GM18868 (cell line): ENCODE data around the gene SLC50A1.

Experiments used
- ATAC-seq: cut with Tn5 transposase; IDR thresholded peaks from one replicate; pipeline ENCODE4 v1.9.1; 2021; ENCODE audit warnings: mild to moderate bottlenecking, moderate library complexity; ENCODE audit not compliant: unreplicated experiment

Gene SLC50A1, protein sequence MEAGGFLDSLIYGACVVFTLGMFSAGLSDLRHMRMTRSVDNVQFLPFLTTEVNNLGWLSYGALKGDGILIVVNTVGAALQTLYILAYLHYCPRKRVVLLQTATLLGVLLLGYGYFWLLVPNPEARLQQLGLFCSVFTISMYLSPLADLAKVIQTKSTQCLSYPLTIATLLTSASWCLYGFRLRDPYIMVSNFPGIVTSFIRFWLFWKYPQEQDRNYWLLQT

DNA sequence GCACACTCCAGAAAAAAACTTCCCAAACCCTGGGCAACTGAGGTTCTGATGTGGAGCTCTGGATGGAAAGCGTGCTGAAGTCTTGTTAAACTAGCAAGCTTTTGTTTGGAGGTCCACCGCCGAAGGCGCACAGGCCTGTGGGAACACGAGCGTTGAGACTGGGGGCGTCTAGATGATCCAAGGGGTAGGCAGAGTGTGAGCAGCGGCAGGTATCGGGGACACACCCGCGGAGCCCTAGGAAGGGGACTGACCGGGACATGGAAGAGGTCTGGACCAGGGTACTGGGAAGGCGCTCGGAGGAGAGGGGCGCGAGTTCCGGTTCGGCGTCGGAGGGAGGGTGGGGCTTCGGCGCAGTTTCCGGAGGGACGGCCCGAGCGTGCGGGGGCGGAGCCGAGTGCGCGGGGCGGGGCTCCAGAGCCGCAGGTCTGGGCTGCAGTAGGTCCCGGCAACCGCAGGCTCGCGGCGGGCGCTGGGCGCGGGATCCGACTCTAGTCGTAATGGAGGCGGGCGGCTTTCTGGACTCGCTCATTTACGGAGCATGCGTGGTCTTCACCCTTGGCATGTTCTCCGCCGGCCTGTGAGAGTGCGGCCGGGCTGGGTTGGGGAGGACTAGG lies at the start of gene SLC50A1:
Gene SLC50A1, plus strand, starts transcription at position 438 of the 614 bp plus-strand sequence. Its CDS starts 60 bp downstream, at position 498.
- peak; percentile 75 for ATAC-seq

DNA sequence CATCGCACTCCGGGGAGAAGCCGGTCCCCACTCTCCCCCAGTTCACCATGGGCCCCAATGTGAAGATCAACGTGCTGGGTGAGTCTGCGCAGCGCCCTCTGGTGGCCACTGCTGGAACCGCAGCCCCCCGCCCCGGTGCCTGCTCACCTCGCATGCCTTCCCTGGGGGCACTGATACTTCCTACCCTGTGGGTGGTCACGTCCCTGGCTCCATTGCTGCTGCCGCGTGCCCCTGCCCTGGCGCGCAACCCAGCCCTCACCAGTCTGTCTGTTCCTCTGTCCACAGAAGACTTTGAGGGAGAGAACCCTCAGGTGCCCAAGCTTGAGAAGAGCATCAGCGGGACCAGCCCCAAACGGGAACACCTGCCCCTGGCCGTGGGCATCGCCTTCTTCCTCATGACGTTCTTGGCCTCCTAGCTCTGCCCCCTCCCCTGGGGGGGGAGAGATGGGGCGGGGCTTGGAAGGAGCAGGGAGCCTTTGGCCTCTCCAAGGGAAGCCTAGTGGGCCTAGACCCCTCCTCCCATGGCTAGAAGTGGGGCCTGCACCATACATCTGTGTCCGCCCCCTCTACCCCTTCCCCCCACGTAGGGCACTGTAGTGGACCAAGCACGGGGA lies 49.4 kb upstream of the SLC50A1 start:
- no peak for ATAC-seq

DNA sequence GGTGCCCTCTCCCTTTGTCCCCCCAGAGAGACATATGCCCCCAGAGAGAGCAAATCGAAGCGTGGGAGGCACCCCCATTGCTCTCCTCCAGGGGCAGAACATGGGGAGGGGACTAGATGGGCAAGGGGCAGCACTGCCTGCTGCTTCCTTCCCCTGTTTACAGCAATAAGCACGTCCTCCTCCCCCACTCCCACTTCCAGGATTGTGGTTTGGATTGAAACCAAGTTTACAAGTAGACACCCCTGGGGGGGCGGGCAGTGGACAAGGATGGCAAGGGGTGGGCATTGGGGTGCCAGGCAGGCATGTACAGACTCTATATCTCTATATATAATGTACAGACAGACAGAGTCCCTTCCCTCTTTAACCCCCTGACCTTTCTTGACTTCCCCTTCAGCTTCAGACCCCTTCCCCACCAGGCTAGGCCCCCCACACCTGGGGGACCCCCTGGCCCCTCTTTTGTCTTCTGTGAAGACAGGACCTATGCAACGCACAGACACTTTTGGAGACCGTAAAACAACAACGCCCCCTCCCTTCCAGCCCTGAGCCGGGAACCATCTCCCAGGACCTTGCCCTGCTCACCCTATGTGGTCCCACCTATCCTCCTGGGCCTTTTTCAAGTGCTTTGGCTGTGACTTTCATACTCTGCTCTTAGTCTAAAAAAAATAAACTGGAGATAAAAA lies 48.7 kb upstream of the SLC50A1 start:
- no peak for ATAC-seq

DNA sequence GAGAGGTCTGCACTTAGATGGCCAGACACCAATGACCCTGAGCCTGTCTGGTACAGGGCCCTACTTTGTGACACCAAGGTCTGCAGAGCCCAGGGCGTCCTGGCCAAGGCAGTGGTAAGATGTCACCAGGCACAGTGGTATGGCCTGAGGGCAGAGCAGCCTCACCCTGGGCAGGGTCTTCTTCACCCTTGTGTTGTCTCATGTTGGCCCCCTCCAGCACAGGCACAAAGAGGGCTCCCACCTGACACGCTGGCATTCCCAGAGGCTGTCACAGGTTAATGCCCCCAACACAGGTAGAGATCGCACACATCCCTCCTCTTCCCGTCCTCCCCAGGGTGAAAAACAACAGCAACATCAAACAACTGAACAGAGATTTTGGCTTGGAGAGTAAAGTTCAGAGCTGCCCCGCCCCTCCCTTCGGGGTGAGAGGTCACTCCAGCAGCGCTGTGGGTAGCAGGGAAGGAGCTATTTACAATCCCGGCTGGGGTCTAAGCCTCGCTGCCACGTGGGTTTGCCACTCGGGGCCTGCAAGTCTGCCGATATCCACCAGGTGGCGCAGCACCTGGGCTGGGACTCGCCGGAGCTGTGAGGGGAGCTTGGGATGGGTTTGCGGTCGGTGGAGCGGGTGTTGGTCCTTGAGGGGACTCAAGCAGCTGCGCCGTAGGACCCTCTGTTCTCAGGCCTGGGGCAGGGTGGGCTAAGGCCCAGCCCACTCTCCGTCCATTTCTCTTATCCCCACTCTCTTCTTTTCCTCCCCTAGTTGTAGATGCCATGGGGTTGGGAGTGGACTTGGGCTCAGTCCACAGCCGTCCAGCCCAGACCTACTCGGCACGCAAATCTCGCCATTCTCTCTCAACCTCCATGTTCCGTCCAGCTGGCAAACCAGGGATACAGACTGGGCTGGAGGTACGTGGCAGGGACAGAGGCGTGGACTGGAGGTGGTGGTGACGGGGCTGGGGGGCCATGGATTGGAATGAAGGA lies 44.3 kb upstream of the SLC50A1 start:
- no peak for ATAC-seq

DNA sequence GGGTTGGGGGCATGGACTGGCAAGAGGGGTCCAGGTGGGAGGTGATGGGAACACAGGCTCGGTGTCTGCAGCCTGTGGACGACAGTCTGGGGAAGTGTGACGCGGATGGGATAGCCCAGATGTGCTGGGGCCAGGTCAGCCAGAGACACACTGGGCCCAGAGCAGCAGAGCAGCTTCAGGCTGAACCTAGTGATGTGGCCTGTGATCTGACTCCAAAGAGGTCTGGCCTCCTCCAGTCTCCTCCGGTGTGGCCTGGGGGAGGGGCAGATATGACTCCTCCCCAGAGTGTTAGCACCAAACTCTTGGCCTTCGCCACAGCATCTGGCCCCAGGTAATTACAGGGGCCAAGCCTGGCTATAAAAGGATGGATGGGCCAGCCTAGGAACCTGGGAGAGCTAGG lies 43.5 kb upstream of the SLC50A1 start:
- no peak for ATAC-seq

DNA sequence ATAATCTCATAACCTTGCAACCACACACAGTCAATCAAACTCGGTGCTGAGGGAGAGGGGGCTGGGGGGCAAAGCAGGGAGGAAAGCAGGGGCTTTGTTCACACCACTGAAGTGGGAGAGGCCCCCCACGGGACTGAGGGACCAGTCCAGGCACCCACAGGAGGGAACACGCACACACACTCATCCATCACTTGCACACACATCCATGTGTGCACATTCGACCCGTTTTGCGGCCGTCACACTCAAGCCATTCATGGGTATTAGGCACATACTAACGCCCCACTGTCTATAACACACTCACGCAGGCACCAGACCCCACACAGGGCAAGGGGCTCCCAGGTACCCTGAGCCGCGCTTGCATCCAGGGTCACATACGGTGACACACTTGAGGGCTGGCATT lies 43.0 kb upstream of the SLC50A1 start:
- ATAC-seq: no peak

DNA sequence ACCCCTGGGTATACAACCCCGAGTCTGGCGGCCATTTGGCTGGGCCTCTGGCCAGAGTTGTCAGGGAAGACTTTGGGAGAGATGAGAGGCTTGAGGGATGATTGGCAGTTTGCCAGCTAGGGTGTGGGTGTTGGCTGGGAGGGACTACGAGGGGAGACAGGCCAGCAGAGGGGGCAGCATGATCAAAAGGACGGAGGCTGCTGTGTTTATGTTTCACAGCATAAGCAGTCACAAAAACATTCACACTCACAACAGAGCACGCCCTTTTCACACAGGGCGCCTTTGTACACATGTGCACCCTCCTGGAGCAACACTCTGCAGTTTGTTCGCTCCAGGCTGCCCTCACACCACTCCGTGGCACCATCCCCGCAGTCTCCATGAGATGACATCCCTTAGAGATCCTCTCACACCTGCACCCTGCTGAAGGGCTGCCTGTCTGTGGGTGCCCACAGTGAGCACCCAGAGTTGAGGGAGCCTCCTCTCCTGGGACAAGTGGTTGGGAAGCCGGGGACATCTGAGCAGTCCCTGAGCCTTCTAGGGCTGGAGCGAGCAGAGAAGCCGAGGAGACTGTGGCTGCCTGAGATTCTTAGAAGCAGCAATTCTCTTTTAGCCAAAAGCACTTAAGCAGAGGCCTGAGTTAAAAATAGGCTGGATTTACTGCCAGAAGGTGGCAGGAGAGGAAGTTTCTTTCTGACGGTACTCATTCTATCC lies 41.6 kb upstream of the SLC50A1 start:
- no peak for ATAC-seq

DNA sequence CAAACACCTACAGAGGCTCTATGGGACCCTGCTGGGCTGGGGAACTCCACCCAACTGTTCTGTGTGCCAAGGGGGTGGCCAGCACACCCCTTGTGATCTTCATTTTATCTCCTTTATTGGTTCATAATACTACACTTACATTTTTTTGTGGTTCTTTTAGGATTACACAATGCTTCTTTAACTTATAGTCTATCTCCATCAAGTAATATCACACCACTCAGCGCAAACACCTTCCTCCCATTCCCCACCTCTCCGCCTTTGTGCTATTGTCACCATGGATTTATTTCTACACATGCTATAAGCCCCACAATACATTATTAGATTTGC lies 41.1 kb upstream of the SLC50A1 start:
- no peak for ATAC-seq

DNA sequence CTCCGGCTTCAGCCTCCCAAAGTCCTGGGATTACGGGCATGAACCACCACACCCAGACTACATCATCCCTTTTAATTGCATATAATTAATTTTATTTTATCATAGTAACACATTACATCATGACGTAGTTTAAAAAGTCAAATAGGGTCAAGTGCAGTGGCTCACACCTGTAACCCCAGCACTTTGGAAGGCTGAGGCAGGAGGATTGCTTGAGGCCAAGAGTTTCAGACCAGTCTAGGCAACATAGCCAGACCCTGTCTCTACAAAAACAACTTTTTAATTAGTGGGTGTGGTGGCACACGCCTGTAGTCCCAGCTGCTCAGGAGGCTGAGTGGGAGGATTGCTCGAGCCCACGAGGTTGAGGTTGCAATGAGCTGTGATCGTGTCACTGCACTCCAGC lies 36.3 kb upstream of the SLC50A1 start:
- ATAC-seq: no peak

DNA sequence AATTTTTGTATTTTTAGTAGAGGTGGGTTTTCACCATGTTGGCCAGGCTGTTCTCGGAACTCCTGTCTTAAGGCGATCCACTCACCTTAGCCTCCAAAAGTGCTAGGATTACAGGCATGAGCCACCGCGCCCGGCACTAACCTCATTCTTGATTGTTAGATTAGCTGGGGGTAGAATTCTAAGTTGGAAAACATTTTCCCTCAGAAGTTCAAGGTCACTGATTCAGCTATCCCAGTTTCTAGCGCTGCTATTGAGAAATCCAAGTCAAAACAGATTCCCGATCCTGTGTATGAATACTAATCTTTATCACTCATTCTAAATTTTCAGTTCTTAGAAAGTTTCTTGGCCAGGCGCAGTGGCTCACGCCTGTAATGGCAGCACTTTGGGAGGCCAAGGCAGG lies 32.3 kb upstream of the SLC50A1 start:
- ATAC-seq: no peak

DNA sequence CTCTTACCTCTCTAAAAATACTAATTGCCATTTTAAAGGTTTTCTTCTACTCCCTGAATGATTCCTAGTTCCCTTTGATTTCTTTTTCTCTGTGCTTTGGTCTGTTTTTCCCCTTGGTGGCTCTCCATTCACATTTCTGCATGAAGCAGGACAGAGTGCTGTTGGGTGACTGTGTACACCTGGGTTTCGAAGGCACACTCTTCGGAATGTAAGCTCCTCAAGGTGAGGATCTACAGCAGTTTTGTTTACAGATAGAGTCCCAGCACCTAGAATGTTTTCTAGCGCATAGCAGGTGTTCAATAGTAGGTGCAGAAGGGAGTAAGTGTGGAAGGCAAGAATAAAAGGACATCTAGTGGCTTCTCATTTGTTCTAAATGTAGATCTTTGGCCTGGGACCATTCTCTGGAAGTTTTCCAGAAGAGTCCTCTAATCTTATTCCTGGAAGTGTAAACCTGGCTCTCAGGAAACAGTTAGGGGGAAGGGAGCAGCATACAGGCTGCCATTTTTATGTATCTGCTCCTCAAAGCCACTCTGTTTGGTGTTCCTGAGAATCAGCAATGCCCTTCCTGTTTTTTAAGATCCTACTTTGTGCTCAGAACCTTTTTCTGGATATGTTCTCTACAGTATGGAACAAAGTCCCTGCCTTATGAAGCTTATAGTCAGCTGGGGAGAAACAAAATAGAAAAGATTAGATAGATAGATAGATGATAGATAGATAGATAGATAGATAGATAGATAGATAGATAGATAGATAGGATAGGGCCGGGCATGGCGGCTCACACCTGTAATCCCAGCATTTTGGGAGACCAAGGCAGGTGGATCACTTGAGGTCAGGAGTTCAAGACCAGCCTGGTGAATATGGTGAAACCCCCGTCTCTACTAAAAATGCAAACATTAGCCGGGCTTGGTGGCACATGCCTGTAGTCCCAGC lies 30.8 kb upstream of the SLC50A1 start:
- ATAC-seq: no peak

DNA sequence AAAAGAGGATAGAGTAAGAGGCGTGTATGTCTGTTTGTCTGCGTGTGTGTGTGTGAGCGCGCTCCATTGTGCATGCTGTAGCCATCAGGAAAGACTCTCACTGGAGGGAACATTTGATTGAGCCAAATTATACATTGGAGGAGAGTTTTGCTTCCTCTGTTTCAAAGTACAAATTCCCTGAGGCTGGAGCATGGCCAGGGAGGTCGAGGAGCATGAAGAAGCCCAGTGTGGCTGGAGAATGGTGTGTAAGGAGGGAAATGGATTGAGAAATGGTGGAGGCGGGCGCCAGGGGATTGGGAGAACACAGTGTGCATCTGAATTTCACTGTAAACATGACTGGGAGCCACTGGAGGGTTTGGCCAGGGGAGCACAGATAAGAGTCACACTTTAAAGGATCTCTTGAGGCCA lies 30.0 kb upstream of the SLC50A1 start:
- ATAC-seq: no peak

DNA sequence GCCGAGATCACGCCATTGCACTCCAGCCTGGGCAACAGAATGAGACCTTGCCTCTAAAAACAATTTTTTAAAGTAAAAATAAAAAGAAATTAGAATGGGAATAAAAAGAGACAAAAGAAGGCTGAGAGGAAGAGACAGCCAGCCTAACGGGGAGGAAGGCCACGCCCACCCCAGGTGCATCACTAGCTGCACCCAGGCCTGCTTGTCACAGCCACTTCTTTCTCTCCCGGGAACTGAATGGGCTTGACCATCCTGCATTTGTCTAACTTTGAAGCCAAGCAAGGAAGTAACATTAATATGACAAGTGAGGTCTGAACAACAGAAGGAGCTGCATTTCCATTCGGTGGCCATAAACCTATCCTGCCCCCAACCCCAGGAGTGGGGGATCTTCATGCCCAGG lies 28.8 kb upstream of the SLC50A1 start:
- no peak for ATAC-seq

DNA sequence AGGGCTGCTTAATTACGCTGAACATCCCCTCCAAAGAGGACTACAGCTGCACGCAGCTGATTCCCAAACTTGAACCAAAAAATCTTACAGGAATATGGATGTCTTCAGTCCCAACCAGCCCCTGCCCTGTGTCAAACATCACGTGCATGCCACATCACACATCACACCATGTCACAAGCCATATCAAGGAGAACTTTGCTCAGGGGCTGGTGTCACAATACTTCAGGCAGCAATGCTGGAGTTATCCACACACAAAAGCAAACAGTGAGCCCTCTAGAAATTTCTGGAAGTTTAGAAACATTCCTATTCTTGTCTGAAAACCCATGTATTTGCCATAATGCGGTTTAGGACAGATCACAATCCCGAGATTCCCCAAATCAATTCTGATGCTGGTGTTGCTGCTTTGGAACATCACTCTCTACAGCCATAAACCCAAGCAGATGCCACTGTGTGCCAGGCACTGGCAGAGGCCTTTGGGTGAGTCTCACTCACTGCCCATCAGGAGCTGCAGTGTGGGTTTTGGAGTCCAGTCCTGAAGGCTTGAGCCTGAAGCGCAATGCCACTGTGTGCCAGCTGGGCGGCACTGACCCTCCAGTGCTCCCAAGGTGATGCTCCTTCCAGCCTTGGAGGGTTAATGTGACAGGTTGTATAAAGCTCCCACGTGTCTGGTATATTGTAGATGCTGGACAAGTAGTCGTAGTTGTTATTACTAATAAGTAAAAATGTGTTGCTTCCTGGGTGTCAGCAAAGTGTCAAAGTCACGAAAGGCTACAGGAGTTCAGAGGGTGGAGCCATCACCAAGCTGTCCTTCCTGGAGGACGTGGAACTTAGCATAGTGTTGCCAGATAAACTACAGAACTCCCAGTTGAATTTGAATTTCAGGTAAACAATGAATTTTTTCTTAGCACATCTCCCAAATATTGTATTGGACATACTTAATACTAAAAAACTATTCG lies 28.1 kb upstream of the SLC50A1 start:
- no peak for ATAC-seq

DNA sequence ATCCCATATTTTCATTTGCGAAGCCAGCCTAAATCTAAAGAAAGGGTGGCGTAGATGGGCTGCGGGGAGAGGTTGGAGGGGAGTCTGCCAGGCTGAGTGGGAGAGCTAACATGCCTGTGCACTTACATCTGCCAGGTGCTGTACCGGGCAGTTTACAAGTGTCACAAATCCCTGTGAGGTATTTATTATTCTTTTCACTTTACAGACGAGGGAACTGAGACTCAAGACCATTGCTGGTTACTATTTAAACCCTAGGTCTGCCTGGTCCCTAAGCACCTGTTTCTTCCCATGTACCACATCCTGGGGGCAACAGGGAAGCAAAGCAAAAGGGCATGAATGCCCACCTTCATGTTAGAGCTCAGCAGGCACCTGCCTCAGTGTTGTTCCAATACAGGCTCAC lies 27.4 kb upstream of the SLC50A1 start:
- no peak for ATAC-seq

DNA sequence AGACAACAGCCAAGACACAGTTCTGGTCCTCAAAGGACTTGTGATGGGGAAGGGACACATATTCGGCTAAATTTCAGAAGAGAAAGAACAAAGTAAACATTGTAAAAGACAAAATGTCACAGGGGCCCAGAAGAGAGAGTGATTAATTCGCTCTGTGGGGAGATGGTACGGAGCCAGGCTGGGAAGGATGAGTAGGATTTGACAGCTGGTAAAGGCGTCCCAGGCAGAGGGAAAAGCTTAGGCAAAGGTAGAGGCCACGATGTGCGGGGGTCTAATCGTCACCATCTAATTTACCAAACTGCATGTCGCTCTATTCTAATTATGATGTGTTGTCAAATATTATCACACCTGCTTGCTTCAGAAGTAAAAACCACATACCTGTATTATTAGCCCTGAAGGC lies 25.3 kb upstream of the SLC50A1 start:
- ATAC-seq: no peak

DNA sequence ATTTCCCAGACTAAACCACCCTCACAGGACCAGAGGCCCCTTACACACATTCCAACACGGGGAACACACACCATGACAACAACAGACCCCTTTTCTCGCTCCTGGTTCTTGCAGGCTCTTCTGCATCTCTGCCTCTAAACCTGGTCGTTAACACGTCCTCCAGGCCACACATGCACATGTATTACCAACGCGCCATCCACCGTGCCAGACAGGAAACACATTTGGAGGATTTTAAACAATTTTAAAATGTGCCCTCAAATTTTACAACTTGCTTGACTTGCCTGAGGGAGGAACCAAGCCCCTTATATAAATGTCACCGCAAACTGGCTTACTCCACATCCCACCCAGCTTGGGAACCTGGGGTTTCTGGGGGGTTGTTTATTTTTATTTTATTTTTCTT lies 24.8 kb upstream of the SLC50A1 start:
- ATAC-seq: no peak

DNA sequence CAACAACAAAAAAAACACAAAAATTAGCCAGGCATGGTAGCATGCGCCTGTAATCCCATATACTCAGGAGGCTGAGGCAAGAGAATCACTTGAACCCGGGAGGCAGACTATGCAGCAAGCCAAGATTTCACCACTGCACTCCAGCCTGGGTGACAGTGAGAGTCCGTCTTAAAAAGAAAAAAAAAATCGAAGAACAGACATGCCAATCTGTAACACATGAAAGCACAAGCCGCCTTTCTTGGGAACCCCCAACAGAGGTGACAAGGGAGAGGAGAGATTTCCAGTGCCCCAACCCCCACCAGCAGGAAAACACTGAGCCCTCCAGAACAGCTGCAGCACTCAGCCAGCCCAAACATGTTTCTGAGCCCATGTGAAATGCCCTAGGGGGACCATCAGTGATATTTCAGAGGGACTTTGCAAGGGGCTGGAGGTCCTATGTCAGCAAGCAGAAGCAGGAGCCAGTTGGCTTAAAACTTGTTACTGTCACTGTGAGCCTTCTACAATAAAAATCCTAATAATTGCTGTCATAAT lies 22.1 kb upstream of the SLC50A1 start:
- ATAC-seq: no peak
